ENCODE measurements around the gene CEACAM5.

DNA sequence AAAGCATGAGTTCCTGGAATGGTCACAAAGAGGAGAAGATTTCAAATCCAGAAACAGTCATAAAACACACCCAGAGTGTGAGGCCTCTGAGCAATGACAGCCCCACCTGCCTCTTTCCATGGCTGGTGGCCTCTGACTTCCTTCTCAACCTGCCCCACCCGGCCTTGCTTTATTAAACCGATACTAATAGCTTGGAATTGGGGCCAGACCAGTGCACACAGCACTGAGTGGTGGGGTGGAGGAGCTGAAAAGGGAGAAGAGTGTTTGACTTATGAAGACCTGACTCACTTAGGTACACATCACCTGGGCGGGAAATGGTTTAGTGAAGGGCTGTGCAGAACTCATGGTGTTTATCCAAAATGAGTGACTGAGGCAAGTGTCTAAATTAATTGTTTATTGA, 26.2 kb downstream of the CEACAM5 start:
- TF ChIP-seq, protein P1, sequence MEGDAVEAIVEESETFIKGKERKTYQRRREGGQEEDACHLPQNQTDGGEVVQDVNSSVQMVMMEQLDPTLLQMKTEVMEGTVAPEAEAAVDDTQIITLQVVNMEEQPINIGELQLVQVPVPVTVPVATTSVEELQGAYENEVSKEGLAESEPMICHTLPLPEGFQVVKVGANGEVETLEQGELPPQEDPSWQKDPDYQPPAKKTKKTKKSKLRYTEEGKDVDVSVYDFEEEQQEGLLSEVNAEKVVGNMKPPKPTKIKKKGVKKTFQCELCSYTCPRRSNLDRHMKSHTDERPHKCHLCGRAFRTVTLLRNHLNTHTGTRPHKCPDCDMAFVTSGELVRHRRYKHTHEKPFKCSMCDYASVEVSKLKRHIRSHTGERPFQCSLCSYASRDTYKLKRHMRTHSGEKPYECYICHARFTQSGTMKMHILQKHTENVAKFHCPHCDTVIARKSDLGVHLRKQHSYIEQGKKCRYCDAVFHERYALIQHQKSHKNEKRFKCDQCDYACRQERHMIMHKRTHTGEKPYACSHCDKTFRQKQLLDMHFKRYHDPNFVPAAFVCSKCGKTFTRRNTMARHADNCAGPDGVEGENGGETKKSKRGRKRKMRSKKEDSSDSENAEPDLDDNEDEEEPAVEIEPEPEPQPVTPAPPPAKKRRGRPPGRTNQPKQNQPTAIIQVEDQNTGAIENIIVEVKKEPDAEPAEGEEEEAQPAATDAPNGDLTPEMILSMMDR (IDR thresholded peaks at IDR 0.05; ENCODE audit: low read length), result no peak
- TF ChIP-seq EZH2 (IDR thresholded peaks at IDR 0.05; ENCODE audit: borderline replicate concordance, low read length), result no peak
